Activated naive CD4-positive, alpha-beta T cell treated with anti-CD3 and anti-CD28 coated beads, Interleukin-2, amount 50 U/mL, for 16 hours (primary cell): Measurements from ENCODE around the gene PACSIN2.
"Not testable (repeated sequence)": the region's sequence is repeated elsewhere in the genome, so short reads cannot be mapped to it uniquely, and the experiment has no call there.

Experiments
- DNase-seq: peaks from one replicate; pipeline ENCODE4 v3.0.0-alpha.2; 2020

The PACSIN2 gene

GRCh38 chr22:42922374-42923191 is 92.4 kb downstream of the PACSIN2 start:
- no peak for DNase-seq

DNA sequence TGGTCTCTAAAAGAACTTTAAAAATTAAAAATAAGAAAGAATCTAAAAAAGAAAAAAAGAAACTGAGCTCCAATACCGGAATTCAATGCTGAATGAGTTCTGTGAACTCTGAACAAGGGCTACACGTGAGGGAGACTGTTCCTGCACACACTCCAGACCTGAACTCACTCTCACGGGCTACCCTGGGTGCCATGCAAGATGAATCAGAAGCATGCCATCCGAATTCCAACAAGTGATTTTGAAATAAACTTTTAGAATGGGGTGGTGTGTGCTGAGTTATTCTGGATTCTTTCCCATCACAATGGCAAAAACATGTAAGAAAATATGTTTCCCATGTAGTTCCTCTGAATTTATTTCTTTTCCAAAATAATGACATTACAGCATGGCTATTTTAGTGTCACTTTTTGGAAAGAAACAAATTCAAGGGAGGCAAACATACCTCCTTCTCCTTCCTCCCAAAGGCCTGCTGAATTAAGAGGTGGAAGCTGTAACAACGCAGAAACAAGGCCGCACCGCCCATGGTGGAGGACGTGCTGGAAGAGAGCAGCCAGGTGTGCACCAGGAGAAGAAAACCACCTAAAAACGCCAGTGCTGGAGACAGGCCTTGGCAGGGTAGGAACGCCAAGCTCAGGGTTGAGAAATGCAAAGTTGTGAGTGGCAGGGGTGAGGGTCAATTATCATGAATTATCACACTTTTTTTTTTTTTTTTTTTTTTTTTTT is 94.7 kb downstream of the PACSIN2 start:
- DNase-seq: no peak

GRCh38 chr22:42919199-42919598 is 95.8 kb downstream of the PACSIN2 start:
- no peak for DNase-seq

DNA sequence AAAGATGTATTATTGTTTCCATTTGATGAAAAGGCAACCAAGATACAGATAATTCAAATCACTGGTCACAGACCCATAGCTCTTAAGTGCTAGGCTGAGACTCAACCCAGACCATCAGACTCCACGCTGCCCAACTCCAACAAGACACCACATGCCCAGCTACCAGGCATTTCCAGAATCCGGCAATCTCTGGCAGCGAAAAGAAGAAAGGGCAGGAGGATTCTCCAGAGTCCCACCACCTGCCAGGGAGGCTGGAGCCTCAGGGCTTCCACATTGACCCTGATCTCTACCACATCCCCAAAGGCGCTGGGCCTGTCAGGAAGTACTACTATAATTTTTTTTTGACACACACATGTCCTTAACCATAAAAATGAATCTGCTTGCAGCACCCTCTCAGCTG is 96.4 kb downstream of the PACSIN2 start:
- DNase-seq: no peak

GRCh38 chr22:42917358-42917757 is 97.6 kb downstream of the PACSIN2 start:
- not testable (repeated sequence) for DNase-seq

DNA sequence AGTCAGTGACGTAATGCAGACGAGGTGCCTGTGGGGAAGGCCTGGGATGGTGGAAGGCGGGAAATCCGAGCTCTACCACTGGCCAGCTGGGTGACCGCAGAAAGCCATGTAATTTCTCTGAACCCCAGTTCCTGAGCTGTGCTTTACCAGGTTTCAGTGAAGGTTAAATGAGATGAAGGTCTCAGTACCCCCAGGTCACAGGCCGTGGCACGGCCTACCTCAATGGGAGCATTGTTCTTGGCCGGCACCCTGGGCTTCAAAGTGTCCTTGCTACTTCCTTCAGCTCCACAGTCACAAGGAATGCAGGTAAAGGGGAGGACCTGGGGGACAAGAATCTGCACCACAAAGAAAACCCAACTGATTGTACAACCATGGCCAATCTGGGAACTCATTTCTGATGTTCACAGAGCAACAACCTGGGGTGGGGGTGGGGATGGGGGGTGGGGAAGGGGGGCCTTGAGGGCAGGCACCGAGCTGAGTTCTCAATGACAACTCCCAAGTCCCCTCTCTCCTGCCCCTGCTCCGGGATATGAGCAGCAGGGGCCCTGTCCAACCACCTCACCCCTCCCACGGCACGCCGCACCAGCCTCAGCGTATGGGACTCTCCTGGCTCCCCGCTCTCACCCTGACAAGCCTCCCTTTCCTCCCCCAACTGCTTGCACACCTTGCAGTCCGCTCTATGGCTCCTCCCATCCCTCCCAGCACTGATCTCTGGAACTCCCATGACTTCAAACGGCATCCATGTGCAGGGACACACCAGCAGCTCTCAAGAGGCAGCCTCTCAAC is 98.8 kb downstream of the PACSIN2 start:
- DNase-seq: no peak

DNA sequence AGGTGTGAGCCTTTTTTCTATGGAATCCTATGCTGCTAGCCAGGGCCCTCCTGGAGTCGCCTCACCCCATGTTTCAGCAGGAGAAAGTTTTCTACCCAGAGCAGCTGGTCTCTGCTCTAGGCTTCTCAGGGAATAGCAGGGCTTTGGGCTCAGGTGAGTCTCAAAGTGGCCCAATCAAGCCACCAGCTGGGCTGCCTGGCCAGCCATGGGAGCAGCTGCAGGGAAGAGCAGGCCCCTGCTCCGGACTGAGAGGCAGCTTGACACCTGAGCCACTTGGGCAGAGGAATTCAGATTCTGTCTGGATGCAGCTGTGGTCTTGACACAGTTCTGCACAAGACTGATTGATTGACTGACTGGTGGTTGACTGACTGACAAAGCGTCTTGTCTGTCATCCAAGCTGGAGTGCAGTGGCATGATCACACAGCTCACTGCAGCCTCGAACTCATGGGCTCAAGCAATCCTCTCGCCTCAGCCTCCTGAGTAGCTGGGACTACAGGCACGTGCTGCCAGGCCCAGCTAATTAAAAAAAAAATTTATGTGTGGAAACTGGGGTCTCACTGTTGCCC is 100.4 kb downstream of the PACSIN2 start:
- no peak for DNase-seq

DNA sequence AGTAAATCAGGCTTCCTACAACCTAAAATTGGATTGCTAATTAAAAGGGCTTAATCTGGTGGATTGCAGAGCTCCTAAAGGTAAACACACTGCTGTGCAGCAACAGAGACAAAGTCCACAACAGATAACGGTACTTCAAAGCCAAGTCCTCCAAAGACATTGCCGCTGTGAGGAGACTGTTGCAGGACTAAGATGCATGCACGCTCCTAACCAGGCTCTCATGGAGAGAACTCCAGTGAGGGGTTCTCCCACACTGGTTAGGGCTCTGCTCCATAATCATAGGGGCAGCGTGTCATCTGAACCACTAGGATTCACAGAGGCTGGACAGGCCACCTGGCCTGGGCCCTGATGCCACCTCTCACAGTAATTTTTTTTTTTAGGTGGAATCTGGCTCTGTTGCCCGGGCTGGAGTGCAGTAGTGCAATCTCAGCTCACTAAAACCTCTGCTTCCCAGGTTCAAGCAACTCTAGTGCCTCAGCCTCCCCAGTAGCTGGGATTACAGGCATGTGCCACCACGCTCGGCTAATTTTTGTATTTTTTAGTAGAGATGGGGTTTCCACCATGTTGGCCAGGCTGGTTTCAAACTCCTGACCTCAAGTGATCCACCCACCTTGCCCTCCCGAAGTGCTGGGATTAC is 101.0 kb downstream of the PACSIN2 start:
- no peak for DNase-seq

- no peak for DNase-seq
These were observed 102.9 kb downstream of the PACSIN2 start for GRCh38 chr22:42912059-42912458.

- no peak for DNase-seq
These were observed 104.6 kb downstream of the PACSIN2 start for GRCh38 chr22:42910221-42910942.

GRCh38 chr22:42909363-42910058 is 105.4 kb downstream of the PACSIN2 start:
- DNase-seq: no peak

GRCh38 chr22:42908374-42908746 is 106.6 kb downstream of the PACSIN2 start:
- DNase-seq: no peak

DNA sequence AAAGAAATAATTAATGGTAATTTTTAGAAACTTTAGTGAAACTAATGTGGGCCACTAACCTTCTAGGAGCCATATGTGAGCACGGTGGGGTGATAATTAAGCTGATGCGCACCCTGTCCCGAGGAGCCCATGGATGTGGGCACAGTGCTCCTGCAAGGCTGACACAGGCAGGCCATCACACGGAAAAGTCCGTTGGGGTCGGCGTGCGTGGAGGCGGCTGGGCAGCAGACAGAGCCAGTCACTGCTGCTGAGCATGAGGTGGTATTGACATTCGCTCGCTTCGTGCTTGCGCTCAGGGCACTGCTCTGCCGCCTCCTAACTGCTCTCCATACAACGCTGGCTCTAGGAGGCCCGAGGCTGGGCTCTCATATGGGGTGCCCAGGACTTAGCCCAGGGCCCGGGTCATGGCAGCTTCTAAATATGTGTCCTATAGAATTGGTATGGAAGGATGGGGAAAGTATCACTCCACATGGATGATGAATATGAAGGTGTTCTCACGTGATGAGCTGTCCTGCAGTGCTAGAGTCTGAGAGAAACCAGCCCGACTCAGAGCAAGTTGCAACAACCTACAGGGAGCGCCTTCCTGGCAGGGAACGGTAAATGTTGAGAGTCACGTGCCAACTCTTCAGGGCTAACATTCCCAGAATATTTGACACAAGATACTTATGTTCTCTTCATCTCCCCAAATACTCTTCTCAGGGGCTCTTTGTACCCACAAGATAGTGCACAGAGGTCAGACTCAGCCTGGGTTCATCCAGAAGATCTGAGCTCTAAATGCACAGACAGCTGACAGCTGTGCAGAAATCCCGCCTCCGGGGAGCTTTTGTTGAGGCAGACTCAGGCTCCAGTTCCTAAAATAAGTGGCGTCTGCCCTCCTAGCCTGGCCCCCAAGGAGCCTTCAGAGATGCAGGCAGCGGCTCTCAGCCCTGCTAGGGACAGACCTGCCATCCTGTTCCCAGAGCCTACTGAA is 107.3 kb downstream of the PACSIN2 start:
- DNase-seq: no peak

- DNase-seq: no peak
These were observed 108.2 kb downstream of the PACSIN2 start for GRCh38 chr22:42906605-42907348.

GRCh38 chr22:42905702-42906183 is 109.2 kb downstream of the PACSIN2 start:
- DNase-seq: no peak

- no peak for DNase-seq
These were observed 109.7 kb downstream of the PACSIN2 start for GRCh38 chr22:42905217-42905616.

DNA sequence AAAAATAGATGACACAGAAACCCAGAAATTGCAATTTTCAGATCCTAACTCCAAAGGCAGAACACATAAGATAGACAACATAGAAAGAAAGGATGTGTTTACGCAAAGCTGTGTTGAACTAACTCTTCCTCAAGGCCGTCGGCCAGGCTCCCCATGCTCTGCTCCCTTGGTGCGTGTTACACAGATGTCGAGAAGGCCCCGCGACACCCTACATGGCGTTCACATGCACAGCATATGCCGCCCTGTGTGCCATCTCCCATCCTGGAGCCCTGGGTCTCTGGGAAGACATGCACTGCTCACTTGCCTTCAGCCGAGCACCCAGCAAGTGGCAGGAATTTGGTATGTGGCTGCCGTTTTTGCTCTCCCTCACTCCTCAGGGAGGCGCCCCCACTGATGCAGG is 110.9 kb downstream of the PACSIN2 start:
- DNase-seq: no peak

- no peak for DNase-seq
These were observed 112.0 kb downstream of the PACSIN2 start for GRCh38 chr22:42902875-42903510.
